Astrocyte of the spinal cord (primary cell): ENCODE data around the gene CELSR1.

Source experiments
- DNase-seq: peaks from one replicate; pipeline ENCODE4 v3.0.0; 2011; ENCODE audit warnings: low read depth, low spot score
- H3K4me3 ChIP-seq: 2 replicates; pipeline ENCODE4 v1.5.1; 2011; ENCODE audit warnings: low read depth, mild to moderate bottlenecking, low read length, moderate library complexity
- in situ Hi-C: cut with HindIII; loops from 2 replicates; pipeline ENCODE4 v1.10.0; 2017; ENCODE audit warnings: low sequenced_read_pairs
- TF ChIP-seq, protein P1 (sequence below): IDR thresholded peaks from 2 replicates; pipeline ENCODE4 v1.5.1; 2012; ENCODE audit warnings: low read depth, mild to moderate bottlenecking, low read length, inconsistent platforms

CELSR1 gene

DNA sequence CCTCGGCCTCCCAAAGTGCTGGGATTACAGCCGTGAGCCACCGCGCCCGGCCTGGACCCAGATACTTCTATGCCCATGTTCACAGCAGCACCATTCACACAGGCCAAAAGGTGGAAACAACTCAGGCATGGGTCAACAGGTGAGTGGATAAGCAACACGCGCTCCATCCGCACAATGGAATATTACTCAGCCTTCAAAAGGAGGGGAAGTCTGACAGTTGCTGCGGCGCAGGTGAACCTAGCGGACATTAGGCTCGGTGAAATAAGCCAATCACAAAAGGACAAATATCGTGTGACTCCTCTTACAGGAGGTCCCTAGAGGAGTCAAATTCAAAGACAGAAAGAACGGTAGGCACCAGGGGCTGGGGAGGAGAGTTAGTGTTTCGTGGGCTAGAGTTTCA, 154.9 kb downstream of the CELSR1 start:
- no peak overlapping the region for H3K4me3 ChIP-seq
- in situ Hi-C loops = no loop called here
- DNase-seq = no peak
- TF ChIP-seq, protein P1, sequence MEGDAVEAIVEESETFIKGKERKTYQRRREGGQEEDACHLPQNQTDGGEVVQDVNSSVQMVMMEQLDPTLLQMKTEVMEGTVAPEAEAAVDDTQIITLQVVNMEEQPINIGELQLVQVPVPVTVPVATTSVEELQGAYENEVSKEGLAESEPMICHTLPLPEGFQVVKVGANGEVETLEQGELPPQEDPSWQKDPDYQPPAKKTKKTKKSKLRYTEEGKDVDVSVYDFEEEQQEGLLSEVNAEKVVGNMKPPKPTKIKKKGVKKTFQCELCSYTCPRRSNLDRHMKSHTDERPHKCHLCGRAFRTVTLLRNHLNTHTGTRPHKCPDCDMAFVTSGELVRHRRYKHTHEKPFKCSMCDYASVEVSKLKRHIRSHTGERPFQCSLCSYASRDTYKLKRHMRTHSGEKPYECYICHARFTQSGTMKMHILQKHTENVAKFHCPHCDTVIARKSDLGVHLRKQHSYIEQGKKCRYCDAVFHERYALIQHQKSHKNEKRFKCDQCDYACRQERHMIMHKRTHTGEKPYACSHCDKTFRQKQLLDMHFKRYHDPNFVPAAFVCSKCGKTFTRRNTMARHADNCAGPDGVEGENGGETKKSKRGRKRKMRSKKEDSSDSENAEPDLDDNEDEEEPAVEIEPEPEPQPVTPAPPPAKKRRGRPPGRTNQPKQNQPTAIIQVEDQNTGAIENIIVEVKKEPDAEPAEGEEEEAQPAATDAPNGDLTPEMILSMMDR = no peak

DNA sequence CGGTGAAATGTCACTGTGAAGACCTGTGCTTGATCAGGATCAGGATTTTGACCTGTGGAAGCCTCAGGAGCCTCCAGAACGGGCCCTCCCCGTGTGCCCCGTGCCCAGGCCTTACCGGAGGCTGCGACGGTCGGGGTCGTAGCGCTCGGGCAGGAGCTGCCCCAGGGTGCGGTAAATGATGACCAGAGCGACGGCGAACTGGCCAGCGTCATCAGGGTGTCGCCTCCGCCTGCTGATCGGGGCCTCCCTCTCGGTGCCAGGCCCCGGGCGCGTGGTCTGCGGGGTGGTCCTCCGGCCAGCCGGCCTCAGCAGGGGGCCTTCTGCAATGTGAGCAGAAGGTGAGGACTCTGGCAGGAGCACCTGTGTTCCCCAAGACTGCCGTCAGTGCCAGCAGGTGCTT, 155.7 kb downstream of the CELSR1 start:
- no peak overlapping the region for H3K4me3 ChIP-seq
- in situ Hi-C loops = no loop called here
- TF ChIP-seq, protein P1 = no peak

DNA sequence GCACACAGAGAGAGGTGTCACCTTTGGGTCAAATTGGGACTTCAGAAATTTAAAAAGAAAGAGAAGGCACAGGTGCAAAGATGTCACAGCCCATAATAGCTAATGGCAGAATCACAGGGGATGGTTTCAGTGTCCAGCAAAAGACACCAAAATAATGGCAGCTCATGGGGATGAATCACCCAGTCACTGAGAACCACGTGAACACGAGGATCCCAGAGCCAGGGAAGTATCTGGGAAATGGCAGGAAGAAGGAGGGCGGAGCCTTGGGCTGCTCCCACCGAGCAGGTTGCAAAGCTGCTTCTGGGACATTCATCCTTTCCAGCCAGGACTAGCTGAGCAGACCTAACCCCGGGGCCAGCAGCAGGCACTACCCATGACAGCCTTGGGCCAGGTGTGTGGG, 156.3 kb downstream of the CELSR1 start:
- H3K4me3 ChIP-seq = no peak overlapping the region
- no peak for DNase-seq
- in situ Hi-C loops = no loop called here
- TF ChIP-seq, protein P1 = no peak

More for the DNA sequence above, 155.7 kb downstream of the CELSR1 start:
- DNase-seq = no peak

DNA sequence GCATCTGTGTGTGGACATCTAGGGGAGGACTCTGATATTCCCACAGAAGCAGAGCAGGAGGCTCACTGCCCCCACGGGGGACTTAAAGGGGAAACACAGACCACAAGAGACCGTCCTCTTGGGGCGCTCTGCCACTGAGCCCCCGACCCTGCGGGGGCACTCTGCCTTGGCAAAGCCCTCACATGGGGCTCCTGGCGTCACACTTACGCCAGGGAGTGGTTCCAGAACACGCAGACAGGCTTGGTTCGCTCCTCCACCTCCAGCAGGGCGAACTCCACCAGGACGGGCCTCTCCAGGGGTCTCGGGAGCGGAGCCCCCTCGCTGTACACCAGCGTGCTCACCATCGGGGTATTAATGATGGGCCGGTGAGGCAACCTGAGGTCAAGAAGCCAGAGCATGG, 156.8 kb downstream of the CELSR1 start:
- DNase-seq = no peak
- no peak overlapping the region for H3K4me3 ChIP-seq
- in situ Hi-C loops = no loop called here
- TF ChIP-seq, protein P1 = no peak

DNA sequence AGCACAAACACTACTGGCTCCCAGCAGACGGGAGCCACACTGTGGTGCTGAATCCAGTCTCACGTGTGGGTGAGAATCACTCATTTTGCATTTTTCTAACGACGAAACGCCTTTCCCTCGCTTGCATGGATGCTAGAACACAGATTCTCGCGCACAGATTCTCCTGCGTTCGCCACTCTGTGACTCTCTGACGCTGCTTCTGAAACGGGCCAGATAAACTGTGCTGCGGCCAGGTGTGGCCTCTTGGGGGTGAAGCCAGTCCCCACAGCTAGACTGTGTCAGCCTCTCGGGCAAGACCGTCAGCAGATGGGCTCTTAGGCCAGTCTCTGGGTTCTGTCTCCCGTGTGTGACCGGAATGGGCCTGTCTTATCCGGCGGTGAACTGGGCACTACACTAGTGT, 157.4 kb downstream of the CELSR1 start:
- in situ Hi-C loops = no loop called here
- TF ChIP-seq, protein P1 = no peak
- H3K4me3 ChIP-seq = no peak overlapping the region
- DNase-seq = no peak

DNA sequence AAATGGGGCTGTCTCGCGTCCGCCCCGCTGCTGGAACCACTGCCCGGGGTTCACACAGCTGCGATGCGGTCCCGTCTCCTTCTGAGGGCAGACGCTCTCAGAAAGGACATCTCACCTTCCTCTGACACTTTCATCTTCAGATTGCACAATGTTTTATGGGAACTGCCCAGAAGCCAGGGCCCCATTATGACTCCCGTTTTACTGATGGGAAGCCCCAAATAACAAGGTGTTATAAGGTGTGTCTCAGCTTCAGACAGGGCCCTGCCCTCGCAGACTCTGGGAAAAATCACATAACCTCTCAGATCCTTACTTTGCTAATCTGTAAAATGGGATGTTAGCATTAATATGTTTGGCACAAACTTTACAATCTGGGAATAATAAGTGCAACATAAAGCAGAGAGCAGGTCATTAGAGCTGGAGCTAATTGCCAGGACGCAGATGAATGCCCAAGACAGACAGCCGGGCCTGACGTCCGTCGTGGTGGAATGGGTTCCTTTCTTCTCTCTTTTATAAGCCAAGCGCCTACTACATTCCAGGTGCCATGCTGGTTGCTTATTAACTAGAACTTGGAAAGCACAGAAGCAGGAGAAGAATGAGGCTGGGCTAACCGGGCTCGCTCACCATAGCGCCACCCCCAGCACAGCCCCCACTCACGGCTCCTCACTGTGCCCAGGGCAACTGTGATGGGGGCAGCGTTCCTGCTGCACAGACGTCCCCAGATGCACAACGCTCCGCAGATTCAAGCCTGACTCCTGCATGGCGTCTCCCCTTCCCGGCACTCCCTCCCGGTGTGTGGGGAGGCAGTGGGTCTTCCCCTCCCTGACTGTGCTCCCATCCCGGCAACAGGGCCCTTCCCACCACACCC, 158.1 kb downstream of the CELSR1 start:
- DNase-seq = no peak

More for the DNA sequence above, 158.1 kb downstream of the CELSR1 start:
- no peak overlapping the region for H3K4me3 ChIP-seq
- TF ChIP-seq, protein P1 = no peak
- in situ Hi-C loops = no loop called here
